GM10266 (cell line): ENCODE data around the gene PARD3.

Source experiments
- DNase-seq: peaks from one replicate; pipeline ENCODE4 v3.0.0; 2012; ENCODE audit errors: extremely low spot score
- CTCF ChIP-seq: IDR thresholded peaks from 2 replicates; pipeline ENCODE4 v1.5.1; 2012; ENCODE audit warnings: mild to moderate bottlenecking, low read depth; ENCODE audit not compliant: control insufficient read depth, insufficient read depth; ENCODE audit errors: missing control alignments

Gene PARD3

DNA sequence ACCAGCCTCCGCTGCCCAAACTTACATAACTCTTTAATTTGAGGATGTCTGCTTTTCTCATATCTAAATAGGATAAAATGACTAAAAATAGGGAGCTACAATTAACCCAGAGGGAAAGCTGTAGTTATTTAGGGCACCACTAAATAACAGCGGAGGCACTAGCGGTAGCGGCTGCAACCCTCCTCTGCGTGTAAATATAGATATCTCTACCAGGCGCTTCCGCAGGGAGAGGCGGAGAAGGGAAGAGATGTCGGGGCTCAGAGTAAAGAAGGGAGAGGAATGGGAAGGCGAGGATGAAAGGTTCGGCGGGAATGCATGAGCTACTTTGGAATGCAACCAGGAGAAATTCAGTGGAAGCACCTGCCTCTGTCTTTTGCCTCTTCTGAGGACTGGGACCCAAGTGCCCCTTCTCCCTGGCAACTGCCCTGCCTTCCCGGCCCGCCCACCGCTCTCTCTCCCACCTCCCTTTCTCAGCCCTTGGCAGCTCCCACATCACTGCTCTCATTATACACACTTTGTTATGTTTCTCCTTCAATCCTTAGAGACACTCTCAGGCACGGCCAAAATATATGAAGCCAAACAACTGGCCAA is 698.3 kb downstream of the PARD3 start:
- no peak for TF ChIP-seq CTCF
- DNase-seq: no peak

DNA sequence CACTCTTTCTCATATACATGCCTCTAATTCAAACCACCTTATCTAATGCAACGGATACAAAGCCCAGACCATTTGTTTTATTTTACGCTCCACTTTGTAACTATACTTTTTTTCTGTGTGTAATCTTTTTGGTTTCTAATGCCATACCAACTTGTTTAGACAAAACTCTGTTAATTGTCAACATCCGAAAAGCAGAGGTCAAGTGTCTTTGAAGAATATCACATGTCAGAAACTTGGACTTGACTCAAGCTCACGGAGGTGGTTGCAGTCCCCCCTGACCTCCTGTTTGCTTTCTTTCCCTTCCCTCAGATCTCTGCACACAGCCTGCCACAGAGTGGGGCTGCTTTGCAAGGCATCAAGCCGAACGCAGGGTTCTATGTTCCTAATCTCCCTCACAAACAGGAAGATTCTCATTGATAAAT is 698.9 kb downstream of the PARD3 start:
- no peak for DNase-seq
- TF ChIP-seq CTCF: no peak

DNA sequence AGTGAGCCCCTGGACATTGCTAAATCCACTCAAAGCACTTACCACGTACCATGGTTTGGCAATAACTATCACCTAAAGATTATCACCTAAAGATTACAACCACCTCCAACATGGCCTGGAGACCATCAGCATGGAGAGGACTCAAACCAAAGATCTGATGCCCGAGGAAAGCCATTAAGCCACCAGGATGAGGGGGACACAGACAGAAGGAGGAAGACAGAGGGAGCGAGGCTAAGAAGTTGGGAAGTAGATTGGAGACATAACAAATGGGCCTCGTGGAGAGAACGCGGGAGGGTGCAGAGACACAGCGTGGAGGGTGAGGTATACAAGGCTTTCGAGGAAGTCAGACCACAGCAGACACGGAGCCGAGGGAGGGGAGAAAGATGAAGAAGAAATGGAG is 700.2 kb downstream of the PARD3 start:
- no peak for DNase-seq
- no peak for TF ChIP-seq CTCF

DNA sequence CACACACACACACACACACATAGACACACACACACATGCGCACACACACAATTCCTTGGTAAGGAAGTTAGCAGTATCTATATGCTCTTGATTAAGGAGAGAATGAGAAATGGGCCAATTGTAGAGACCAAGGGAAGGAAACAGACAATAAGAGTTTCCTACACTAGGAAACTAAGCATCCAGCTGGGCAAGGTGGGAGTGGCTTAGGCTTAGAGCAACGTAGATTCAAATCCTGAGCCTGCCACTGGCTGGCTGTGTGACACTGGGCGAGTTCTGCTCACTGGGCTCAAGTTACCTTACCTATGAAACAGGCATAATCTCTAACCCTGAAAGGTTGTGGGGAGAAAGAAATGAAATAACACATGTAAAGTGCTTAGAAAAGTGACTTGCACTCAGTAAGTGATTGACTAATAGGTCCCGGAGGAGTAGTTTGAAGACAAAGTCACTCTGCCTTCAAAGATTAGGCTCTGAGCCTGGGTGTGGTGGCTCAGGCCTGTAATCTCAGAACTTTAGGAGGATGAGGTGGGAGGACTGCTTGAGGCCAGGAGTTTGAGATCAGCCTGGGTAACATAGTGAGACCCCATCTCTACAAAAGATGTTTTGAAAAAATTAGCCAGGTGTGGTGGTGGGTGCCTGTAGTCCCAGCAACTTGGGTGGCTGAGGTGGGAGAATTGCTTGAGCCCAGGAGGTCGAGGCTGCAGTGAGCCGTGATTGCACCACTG is 701.4 kb downstream of the PARD3 start:
- no peak for DNase-seq
- TF ChIP-seq CTCF: no peak

- no peak for DNase-seq
- TF ChIP-seq CTCF: no peak
These were observed 702.8 kb downstream of the PARD3 start for GRCh38 chr10:34112171-34112782.

GRCh38 chr10:34111179-34111578 is 703.9 kb downstream of the PARD3 start:
- DNase-seq: no peak
- TF ChIP-seq CTCF: no peak
